ENCODE measurements around the gene GALNT3. TPM values are rescaled to one million over a fixed set of nuclear protein-coding genes. Genes with fewer than 3 reads are reported as not detected.

GALNT3 gene
- total RNA-seq, 1 experiment from 2014 or later, result 9.8 TPM

DNA sequence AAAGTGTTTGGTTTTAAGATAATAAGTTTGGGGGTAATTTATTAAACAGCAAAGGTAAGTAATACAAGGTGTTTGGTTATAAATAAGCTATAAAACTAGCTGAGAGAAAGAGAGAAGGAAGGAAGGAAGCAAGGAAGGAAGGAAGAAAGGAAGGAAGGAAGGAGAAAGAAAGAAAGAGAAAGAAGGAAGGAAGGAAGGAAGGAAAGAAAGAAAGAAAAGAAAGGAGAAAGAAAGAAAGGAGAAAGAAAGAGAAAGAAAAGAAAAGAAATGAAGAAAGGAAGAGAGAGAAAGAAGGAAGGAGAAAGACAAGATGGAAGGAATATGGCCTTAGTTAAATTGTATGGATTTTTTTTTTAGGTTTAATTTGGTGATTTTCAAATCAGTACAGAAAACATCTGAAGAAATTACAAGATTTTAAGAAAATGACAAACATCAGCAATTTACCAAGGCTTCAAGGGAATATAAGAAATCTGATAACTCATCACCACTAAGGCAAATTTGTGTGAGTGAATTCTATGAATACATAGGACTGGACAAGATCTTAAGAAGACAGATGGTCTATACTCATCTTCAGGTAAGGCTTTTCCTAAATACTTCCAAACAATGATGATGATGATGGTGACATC lies 46.4 kb upstream of the GALNT3 start:
- ChIA-PET RAD21 (ENCODE audit: low non-redundant PET in 1 of 2, low total read pairs in 2 of 2, uncharacterized antibody in 2 of 2, unreplicated experiment in 2 of 2) (no interaction called here), CTCF (no interaction called here), POLR2A (no interaction called here)
- Histone ChIP-seq H3K79me2 (ENCODE audit: insufficient read depth, low read length) (no peaks in the 10 kb centered on the region), H3K9me3 (ENCODE audit: control insufficient read depth in 1 of 2, insufficient read depth in 1 of 2, low read depth in 1 of 2, low read length in 2 of 2) (no peaks in the 10 kb centered on the region), H3K36me3 (ENCODE audit: control insufficient read depth in 1 of 2, insufficient read depth in 2 of 2, low read length in 2 of 2) (no peaks in the 10 kb centered on the region), H3K27ac (ENCODE audit: low read depth, low read length) (no peak overlapping the region), H3K27me3 (ENCODE audit: insufficient read depth, low read length) (no peaks in the 10 kb centered on the region), H3K4me2 (ENCODE audit: low read length) (no peak overlapping the region), H4K20me1 (ENCODE audit: insufficient read depth) (no peaks in the 10 kb centered on the region), H3K4me1 (ENCODE audit: control insufficient read depth in 1 of 2, insufficient read depth in 2 of 2, low read length in 2 of 2) (no peaks in the 10 kb centered on the region), H2AFZ (ENCODE audit: low read depth, low read length, poor library complexity, severe bottlenecking) (no peak overlapping the region), H3K9me2 (ENCODE audit: insufficient read depth) (no peaks in the 10 kb centered on the region), H3K4me3 (replicated peaks in 1 of 2; ENCODE audit: low read depth in 1 of 2, low read length in 2 of 2) (no peak overlapping the region), H3K9ac (ENCODE audit: low read length) (no peak overlapping the region)
- ATAC-seq, result no peak
- intact Hi-C loops (cut with micrococcal nuclease), result no loop called here
- DNase-seq (ENCODE audit: low read depth, low spot score), result no peak
- TF ChIP-seq CEBPB (IDR thresholded peaks at IDR 0.05; ENCODE audit: low read depth), result no peak
- TF ChIP-seq, protein P1, sequence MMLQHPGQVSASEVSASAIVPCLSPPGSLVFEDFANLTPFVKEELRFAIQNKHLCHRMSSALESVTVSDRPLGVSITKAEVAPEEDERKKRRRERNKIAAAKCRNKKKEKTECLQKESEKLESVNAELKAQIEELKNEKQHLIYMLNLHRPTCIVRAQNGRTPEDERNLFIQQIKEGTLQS (IDR thresholded peaks at IDR 0.05), result no peak
- TF ChIP-seq SRF (IDR thresholded peaks at IDR 0.05; ENCODE audit: low read depth), result no peak
- TF ChIP-seq ELF1 (IDR thresholded peaks at IDR 0.05; ENCODE audit: borderline replicate concordance, low read depth), result no peak
- TF ChIP-seq TCF7L2 (IDR thresholded peaks at IDR 0.05; ENCODE audit: borderline replicate concordance, extremely low read depth, insufficient read depth, insufficient read length), result no peak
- TF ChIP-seq, protein P2, sequence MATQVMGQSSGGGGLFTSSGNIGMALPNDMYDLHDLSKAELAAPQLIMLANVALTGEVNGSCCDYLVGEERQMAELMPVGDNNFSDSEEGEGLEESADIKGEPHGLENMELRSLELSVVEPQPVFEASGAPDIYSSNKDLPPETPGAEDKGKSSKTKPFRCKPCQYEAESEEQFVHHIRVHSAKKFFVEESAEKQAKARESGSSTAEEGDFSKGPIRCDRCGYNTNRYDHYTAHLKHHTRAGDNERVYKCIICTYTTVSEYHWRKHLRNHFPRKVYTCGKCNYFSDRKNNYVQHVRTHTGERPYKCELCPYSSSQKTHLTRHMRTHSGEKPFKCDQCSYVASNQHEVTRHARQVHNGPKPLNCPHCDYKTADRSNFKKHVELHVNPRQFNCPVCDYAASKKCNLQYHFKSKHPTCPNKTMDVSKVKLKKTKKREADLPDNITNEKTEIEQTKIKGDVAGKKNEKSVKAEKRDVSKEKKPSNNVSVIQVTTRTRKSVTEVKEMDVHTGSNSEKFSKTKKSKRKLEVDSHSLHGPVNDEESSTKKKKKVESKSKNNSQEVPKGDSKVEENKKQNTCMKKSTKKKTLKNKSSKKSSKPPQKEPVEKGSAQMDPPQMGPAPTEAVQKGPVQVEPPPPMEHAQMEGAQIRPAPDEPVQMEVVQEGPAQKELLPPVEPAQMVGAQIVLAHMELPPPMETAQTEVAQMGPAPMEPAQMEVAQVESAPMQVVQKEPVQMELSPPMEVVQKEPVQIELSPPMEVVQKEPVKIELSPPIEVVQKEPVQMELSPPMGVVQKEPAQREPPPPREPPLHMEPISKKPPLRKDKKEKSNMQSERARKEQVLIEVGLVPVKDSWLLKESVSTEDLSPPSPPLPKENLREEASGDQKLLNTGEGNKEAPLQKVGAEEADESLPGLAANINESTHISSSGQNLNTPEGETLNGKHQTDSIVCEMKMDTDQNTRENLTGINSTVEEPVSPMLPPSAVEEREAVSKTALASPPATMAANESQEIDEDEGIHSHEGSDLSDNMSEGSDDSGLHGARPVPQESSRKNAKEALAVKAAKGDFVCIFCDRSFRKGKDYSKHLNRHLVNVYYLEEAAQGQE (IDR thresholded peaks at IDR 0.05; ENCODE audit: low read depth), result no peak
- TF ChIP-seq, protein P3, sequence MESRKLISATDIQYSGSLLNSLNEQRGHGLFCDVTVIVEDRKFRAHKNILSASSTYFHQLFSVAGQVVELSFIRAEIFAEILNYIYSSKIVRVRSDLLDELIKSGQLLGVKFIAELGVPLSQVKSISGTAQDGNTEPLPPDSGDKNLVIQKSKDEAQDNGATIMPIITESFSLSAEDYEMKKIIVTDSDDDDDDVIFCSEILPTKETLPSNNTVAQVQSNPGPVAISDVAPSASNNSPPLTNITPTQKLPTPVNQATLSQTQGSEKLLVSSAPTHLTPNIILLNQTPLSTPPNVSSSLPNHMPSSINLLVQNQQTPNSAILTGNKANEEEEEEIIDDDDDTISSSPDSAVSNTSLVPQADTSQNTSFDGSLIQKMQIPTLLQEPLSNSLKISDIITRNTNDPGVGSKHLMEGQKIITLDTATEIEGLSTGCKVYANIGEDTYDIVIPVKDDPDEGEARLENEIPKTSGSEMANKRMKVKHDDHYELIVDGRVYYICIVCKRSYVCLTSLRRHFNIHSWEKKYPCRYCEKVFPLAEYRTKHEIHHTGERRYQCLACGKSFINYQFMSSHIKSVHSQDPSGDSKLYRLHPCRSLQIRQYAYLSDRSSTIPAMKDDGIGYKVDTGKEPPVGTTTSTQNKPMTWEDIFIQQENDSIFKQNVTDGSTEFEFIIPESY (IDR thresholded peaks at IDR 0.05; ENCODE audit: extremely low read depth, insufficient replicate concordance, low read length), result no peak
- TF ChIP-seq, protein P4, sequence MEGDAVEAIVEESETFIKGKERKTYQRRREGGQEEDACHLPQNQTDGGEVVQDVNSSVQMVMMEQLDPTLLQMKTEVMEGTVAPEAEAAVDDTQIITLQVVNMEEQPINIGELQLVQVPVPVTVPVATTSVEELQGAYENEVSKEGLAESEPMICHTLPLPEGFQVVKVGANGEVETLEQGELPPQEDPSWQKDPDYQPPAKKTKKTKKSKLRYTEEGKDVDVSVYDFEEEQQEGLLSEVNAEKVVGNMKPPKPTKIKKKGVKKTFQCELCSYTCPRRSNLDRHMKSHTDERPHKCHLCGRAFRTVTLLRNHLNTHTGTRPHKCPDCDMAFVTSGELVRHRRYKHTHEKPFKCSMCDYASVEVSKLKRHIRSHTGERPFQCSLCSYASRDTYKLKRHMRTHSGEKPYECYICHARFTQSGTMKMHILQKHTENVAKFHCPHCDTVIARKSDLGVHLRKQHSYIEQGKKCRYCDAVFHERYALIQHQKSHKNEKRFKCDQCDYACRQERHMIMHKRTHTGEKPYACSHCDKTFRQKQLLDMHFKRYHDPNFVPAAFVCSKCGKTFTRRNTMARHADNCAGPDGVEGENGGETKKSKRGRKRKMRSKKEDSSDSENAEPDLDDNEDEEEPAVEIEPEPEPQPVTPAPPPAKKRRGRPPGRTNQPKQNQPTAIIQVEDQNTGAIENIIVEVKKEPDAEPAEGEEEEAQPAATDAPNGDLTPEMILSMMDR (IDR thresholded peaks at IDR 0.05 in 2 of 3, conservative IDR thresholded peaks at IDR 0.05 in 1 of 3; ENCODE audit: borderline replicate concordance in 1 of 3, insufficient read depth in 1 of 3, low read depth in 2 of 3, low read length in 2 of 3), result no peak
- no peak for TF ChIP-seq EZH2phosphoT487 (IDR thresholded peaks at IDR 0.05; ENCODE audit: borderline replicate concordance)
- no peak for TF ChIP-seq FOSL1 (IDR thresholded peaks at IDR 0.05; ENCODE audit: low read depth)
- no peak for TF ChIP-seq POLR2AphosphoS5 (IDR thresholded peaks at IDR 0.05; ENCODE audit: low read depth, low read length)
- no peak for TF ChIP-seq SIN3A (IDR thresholded peaks at IDR 0.05; ENCODE audit: low read depth)
- TF ChIP-seq, protein P5, sequence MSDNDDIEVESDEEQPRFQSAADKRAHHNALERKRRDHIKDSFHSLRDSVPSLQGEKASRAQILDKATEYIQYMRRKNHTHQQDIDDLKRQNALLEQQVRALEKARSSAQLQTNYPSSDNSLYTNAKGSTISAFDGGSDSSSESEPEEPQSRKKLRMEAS (IDR thresholded peaks at IDR 0.05), result no peak
- no TSS peak for BruUV-seq (replicated peaks)
